OCI-LY7 (cell line): ENCODE data around the gene DENND1B.

Source experiments
- CTCF ChIP-seq: fragments of 200-600 bp; sonication (generic); conservative IDR thresholded peaks from 2 replicates; pipeline ENCODE4 v1.5.1; 2014; ENCODE audit warnings: mild to moderate bottlenecking, antibody characterized with exemption, low read length, moderate library complexity, mixed read lengths
- EZH2phosphoT487 ChIP-seq: fragments of 200-600 bp; sonication (generic); IDR thresholded peaks from 2 replicates; pipeline ENCODE4 v1.6.1; 2018; ENCODE audit warnings: low read depth, borderline replicate concordance, mild to moderate bottlenecking, mixed run types, antibody characterized with exemption, low read length, moderate library complexity, mixed read lengths

GRCh38 chr1:197486946-197487345 lies 288.3 kb downstream of the DENND1B start:
- TF ChIP-seq CTCF = no peak
- no peak for TF ChIP-seq EZH2phosphoT487
